Measurements from ENCODE around the gene PTPRD.

DNA sequence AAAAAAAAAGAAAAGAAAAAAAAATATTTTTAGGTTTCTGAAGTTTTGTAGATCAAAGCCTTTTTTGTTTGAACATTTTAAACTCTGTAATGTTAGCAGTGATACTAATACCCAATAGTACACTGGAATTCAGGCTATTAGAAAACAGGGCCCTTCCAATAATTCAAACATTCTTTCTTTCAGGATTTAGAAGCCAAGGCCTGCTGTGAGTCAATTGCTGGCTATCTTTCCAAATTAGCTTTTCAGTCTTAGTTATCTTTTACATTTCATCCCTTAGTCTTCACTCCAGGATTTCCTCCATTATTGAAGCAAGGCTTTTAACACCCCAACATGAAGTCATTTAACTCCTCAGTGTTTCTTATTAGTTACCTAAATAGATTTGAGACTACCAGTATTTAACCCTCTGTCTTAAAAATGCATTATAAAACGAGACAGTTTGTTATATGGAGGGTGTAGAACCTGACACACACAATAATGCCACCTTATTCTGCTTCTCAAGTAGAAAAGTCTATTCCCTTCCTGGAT, 1861.3 kb downstream of the PTPRD start:
- TF ChIP-seq, protein P1, sequence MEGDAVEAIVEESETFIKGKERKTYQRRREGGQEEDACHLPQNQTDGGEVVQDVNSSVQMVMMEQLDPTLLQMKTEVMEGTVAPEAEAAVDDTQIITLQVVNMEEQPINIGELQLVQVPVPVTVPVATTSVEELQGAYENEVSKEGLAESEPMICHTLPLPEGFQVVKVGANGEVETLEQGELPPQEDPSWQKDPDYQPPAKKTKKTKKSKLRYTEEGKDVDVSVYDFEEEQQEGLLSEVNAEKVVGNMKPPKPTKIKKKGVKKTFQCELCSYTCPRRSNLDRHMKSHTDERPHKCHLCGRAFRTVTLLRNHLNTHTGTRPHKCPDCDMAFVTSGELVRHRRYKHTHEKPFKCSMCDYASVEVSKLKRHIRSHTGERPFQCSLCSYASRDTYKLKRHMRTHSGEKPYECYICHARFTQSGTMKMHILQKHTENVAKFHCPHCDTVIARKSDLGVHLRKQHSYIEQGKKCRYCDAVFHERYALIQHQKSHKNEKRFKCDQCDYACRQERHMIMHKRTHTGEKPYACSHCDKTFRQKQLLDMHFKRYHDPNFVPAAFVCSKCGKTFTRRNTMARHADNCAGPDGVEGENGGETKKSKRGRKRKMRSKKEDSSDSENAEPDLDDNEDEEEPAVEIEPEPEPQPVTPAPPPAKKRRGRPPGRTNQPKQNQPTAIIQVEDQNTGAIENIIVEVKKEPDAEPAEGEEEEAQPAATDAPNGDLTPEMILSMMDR (IDR thresholded peaks at IDR 0.05; ENCODE audit: low read depth, low read length, poor library complexity, severe bottlenecking): no peak
- TF ChIP-seq EZH2phosphoT487 (IDR thresholded peaks at IDR 0.05; ENCODE audit: borderline replicate concordance, low read length): no peak

Data from DOHH2 (cell line).